Testis (tissue), 2 donors: ENCODE results near the gene BRINP2.

Experiments used
- CTCF ChIP-seq, 3 experiments: fragments of 450-650 bp in 2 of 3; fragments of 200-600 bp in 1 of 3; sonication (generic) in 1 of 3; IDR thresholded peaks; one replicate each; pipeline ENCODE4 v1.5.1; 2016 to 2019; ENCODE audit warnings: antibody characterized with exemption in 3 of 3, mild to moderate bottlenecking in 2 of 3, moderate library complexity in 1 of 3
- POLR2A ChIP-seq: fragments of 450-650 bp; IDR thresholded peaks from one replicate; pipeline ENCODE4 v1.6.1; 2017; ENCODE audit warnings: antibody characterized with exemption, mild to moderate bottlenecking, moderate library complexity

DNA sequence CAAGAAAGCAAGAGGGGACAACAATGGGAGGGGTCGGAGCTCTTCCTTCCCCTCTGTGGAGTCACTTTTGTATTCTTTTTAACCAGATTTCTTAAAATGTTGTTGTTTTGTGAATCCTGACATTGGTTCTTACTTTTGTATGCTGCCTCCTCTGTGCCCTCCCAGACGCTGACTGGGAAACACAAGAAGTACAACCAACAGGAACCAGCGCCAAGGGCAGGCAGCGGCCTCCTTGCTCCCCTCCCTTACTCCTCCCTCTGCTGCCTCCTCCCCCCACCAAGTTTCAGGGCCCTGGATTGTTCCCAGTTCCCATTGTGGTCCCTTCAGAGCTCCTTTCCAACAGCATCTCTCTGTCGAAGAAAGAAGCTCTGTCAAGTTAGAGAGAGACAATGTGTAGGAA, 111.1 kb downstream of the BRINP2 start:
- TF ChIP-seq CTCF (IDR thresholded peaks at IDR 0.05) (no peak), POLR2A (no peak)
